ENCODE measurements around the gene TPH1.

The TPH1 gene

GRCh38 chr11:18012122-18012905 lies 33.8 kb downstream of the TPH1 start:
- ChIA-PET POLR2A (no interaction called here), CTCF (interaction anchor here (1.0 kb wide), 1 partner anchor 94 kb away, joined by 3 read pairs; no protein-coding TSS in a partner anchor)
- Histone ChIP-seq H3K36me3 (ENCODE audit: control insufficient read depth in 4 of 4, insufficient read depth in 4 of 4, low read length in 3 of 4) (peaks cover 0 to 3% (median 0%) of the 10 kb centered on the region in 4 experiments), H3K27me3 (replicated peaks in 2 of 5; ENCODE audit: control insufficient read depth in 4 of 5, insufficient read depth in 5 of 5, low read length in 4 of 5) (peaks cover 0 to 2% (median 0%) of the 10 kb centered on the region in 5 experiments), H3K4me3 (ENCODE audit: control insufficient read depth in 1 of 7, extremely low read depth in 1 of 7, insufficient read depth in 4 of 7, low read depth in 2 of 7, low read length in 6 of 7) (peak overlapping the region; percentile 71 to 95 (median 90)), H3K27ac (ENCODE audit: insufficient read depth in 1 of 2, low read depth in 1 of 2, low read length in 2 of 2, poor library complexity in 1 of 2, severe bottlenecking in 2 of 2) (peak overlapping the region in 1 of 2 experiments; percentile 54), H3K4me1 (ENCODE audit: control extremely low read depth in 1 of 4, control insufficient read depth in 4 of 4, insufficient read depth in 4 of 4, low read length in 3 of 4) (peaks cover 5 to 21% (median 17%) of the 10 kb centered on the region in 4 experiments), H3K9me3 (ENCODE audit: control extremely low read depth in 1 of 5, control insufficient read depth in 4 of 5, insufficient read depth in 2 of 5, low read depth in 1 of 5, low read length in 4 of 5) (no peaks in the 10 kb centered on the region)
- peak; percentile 9 to 50 (median 25) for DNase-seq
- 20% methylated on average over 46 of the region's 46 CpGs for WGBS (ENCODE audit: insufficient coverage)

GRCh38 chr11:18011633-18012032 lies 34.4 kb downstream of the TPH1 start:
- Histone ChIP-seq H3K36me3 (ENCODE audit: control insufficient read depth in 4 of 4, insufficient read depth in 4 of 4, low read length in 3 of 4) (peaks cover 0 to 7% (median 3%) of the 10 kb centered on the region in 4 experiments), H3K9me3 (ENCODE audit: control extremely low read depth in 1 of 5, control insufficient read depth in 4 of 5, insufficient read depth in 2 of 5, low read depth in 1 of 5, low read length in 4 of 5) (no peaks in the 10 kb centered on the region), H3K27ac (ENCODE audit: insufficient read depth in 1 of 2, low read depth in 1 of 2, low read length in 2 of 2, poor library complexity in 1 of 2, severe bottlenecking in 2 of 2) (no peak overlapping the region), H3K27me3 (replicated peaks in 2 of 5; ENCODE audit: control insufficient read depth in 4 of 5, insufficient read depth in 5 of 5, low read length in 4 of 5) (peaks cover 0 to 2% (median 0%) of the 10 kb centered on the region in 5 experiments), H3K4me3 (ENCODE audit: control insufficient read depth in 1 of 7, extremely low read depth in 1 of 7, insufficient read depth in 4 of 7, low read depth in 2 of 7, low read length in 6 of 7) (peak overlapping the region in 1 of 7 experiments; percentile 89), H3K4me1 (ENCODE audit: control extremely low read depth in 1 of 4, control insufficient read depth in 4 of 4, insufficient read depth in 4 of 4, low read length in 3 of 4) (peaks cover 5 to 21% (median 17%) of the 10 kb centered on the region in 4 experiments)
- CTCF ChIA-PET = interaction anchor here (0.6 to 1.0 kb wide), 2 partner anchors 95 to 193 kb away, joined by 3 read pairs; no protein-coding TSS in a partner anchor
- no peak for DNase-seq
- POLR2A ChIA-PET = no interaction called here
- WGBS (ENCODE audit: insufficient coverage) = 94% methylated on average over 3 of the region's 8 CpGs

- Histone ChIP-seq H3K27ac (ENCODE audit: insufficient read depth in 1 of 2, low read depth in 1 of 2, low read length in 2 of 2, poor library complexity in 1 of 2, severe bottlenecking in 2 of 2) (no peak overlapping the region), H3K4me1 (ENCODE audit: control extremely low read depth in 1 of 4, control insufficient read depth in 4 of 4, insufficient read depth in 4 of 4, low read length in 3 of 4) (peaks cover 5 to 21% (median 17%) of the 10 kb centered on the region in 4 experiments), H3K4me3 (ENCODE audit: control insufficient read depth in 1 of 7, extremely low read depth in 1 of 7, insufficient read depth in 4 of 7, low read depth in 2 of 7, low read length in 6 of 7) (no peak overlapping the region), H3K9me3 (ENCODE audit: control extremely low read depth in 1 of 5, control insufficient read depth in 4 of 5, insufficient read depth in 2 of 5, low read depth in 1 of 5, low read length in 4 of 5) (no peaks in the 10 kb centered on the region), H3K27me3 (replicated peaks in 2 of 5; ENCODE audit: control insufficient read depth in 4 of 5, insufficient read depth in 5 of 5, low read length in 4 of 5) (peaks cover 0 to 2% (median 0%) of the 10 kb centered on the region in 5 experiments), H3K36me3 (ENCODE audit: control insufficient read depth in 4 of 4, insufficient read depth in 4 of 4, low read length in 3 of 4) (peaks cover 4 to 11% (median 7%) of the 10 kb centered on the region in 4 experiments)
- ChIA-PET CTCF (interaction anchor here (0.6 to 1.0 kb wide), 2 partner anchors 95 to 193 kb away, joined by 3 read pairs; no protein-coding TSS in a partner anchor), POLR2A (no interaction called here)
- 96% methylated on average over 5 of the region's 10 CpGs for WGBS (ENCODE audit: insufficient coverage)
- peak in 1 of 3 donors; percentile 10 for DNase-seq
These were observed 35.0 kb downstream of the TPH1 start for GRCh38 chr11:18010977-18011586.

- CTCF ChIA-PET = interaction anchor here (1.0 to 1.4 kb wide), 4 partner anchors 20 to 96 kb away, joined by 3 read pairs; partner anchors contain the start of gene SAAL1
- DNase-seq = peak; percentile 25 to 58 (median 49)
These were observed 35.9 kb downstream of the TPH1 start for GRCh38 chr11:18010121-18010670.

GRCh38 chr11:18005376-18006129 lies 40.5 kb downstream of the TPH1 start:
- Histone ChIP-seq H3K9me3 (ENCODE audit: control extremely low read depth in 1 of 5, control insufficient read depth in 4 of 5, insufficient read depth in 2 of 5, low read depth in 1 of 5, low read length in 4 of 5) (no peaks in the 10 kb centered on the region), H3K4me1 (ENCODE audit: control extremely low read depth in 1 of 4, control insufficient read depth in 4 of 4, insufficient read depth in 4 of 4, low read length in 3 of 4) (no peaks in the 10 kb centered on the region), H3K27me3 (replicated peaks in 2 of 5; ENCODE audit: control insufficient read depth in 4 of 5, insufficient read depth in 5 of 5, low read length in 4 of 5) (no peaks in the 10 kb centered on the region), H3K27ac (ENCODE audit: insufficient read depth in 1 of 2, low read depth in 1 of 2, low read length in 2 of 2, poor library complexity in 1 of 2, severe bottlenecking in 2 of 2) (no peak overlapping the region), H3K4me3 (ENCODE audit: control insufficient read depth in 1 of 7, extremely low read depth in 1 of 7, insufficient read depth in 4 of 7, low read depth in 2 of 7, low read length in 6 of 7) (no peak overlapping the region), H3K36me3 (ENCODE audit: control insufficient read depth in 4 of 4, insufficient read depth in 4 of 4, low read length in 3 of 4) (peaks cover 18 to 48% (median 34%) of the 10 kb centered on the region in 4 experiments)
- POLR2A ChIA-PET = no interaction called here
- CTCF ChIA-PET = interaction anchor here (1.0 to 1.5 kb wide), 3 partner anchors 12 to 111 kb away, joined by 4 to 5 read pairs (median 4); no protein-coding TSS in a partner anchor
- DNase-seq = no peak
- 100% methylated on average over 3 of the region's 4 CpGs for WGBS (ENCODE audit: insufficient coverage)

More at GRCh38 chr11:18010121-18010670, 35.9 kb downstream of the TPH1 start:
- H3K27me3 ChIP-seq (replicated peaks in 2 of 5; ENCODE audit: control insufficient read depth in 4 of 5, insufficient read depth in 5 of 5, low read length in 4 of 5) = peaks cover 0 to 2% (median 0%) of the 10 kb centered on the region in 5 experiments
- H3K4me3 ChIP-seq (ENCODE audit: control insufficient read depth in 1 of 7, extremely low read depth in 1 of 7, insufficient read depth in 4 of 7, low read depth in 2 of 7, low read length in 6 of 7) = no peak overlapping the region
- POLR2A ChIA-PET = no interaction called here
- H3K36me3 ChIP-seq (ENCODE audit: control insufficient read depth in 4 of 4, insufficient read depth in 4 of 4, low read length in 3 of 4) = peaks cover 6 to 16% (median 14%) of the 10 kb centered on the region in 4 experiments
- H3K4me1 ChIP-seq (ENCODE audit: control extremely low read depth in 1 of 4, control insufficient read depth in 4 of 4, insufficient read depth in 4 of 4, low read length in 3 of 4) = peaks cover 5 to 21% (median 17%) of the 10 kb centered on the region in 4 experiments
- no peaks in the 10 kb centered on the region for H3K9me3 ChIP-seq (ENCODE audit: control extremely low read depth in 1 of 5, control insufficient read depth in 4 of 5, insufficient read depth in 2 of 5, low read depth in 1 of 5, low read length in 4 of 5)
- no peak overlapping the region for H3K27ac ChIP-seq (ENCODE audit: insufficient read depth in 1 of 2, low read depth in 1 of 2, low read length in 2 of 2, poor library complexity in 1 of 2, severe bottlenecking in 2 of 2)

GRCh38 chr11:18001191-18001590 lies 44.9 kb downstream of the TPH1 start:
- CTCF ChIA-PET = interaction anchor here (0.6 to 1.0 kb wide), 2 partner anchors 17 to 19 kb away, joined by 4 read pairs; no protein-coding TSS in a partner anchor
- 94% methylated on average over 2 of the region's 2 CpGs for WGBS (ENCODE audit: insufficient coverage)
- Histone ChIP-seq H3K27ac (ENCODE audit: insufficient read depth in 1 of 2, low read depth in 1 of 2, low read length in 2 of 2, poor library complexity in 1 of 2, severe bottlenecking in 2 of 2) (no peak overlapping the region), H3K9me3 (ENCODE audit: control extremely low read depth in 1 of 5, control insufficient read depth in 4 of 5, insufficient read depth in 2 of 5, low read depth in 1 of 5, low read length in 4 of 5) (no peaks in the 10 kb centered on the region), H3K4me3 (ENCODE audit: control insufficient read depth in 1 of 7, extremely low read depth in 1 of 7, insufficient read depth in 4 of 7, low read depth in 2 of 7, low read length in 6 of 7) (no peak overlapping the region), H3K36me3 (ENCODE audit: control insufficient read depth in 4 of 4, insufficient read depth in 4 of 4, low read length in 3 of 4) (peaks cover 20 to 57% (median 38%) of the 10 kb centered on the region in 4 experiments), H3K27me3 (replicated peaks in 2 of 5; ENCODE audit: control insufficient read depth in 4 of 5, insufficient read depth in 5 of 5, low read length in 4 of 5) (no peaks in the 10 kb centered on the region), H3K4me1 (ENCODE audit: control extremely low read depth in 1 of 4, control insufficient read depth in 4 of 4, insufficient read depth in 4 of 4, low read length in 3 of 4) (no peaks in the 10 kb centered on the region)
- POLR2A ChIA-PET = no interaction called here
- no peak for DNase-seq
